Right renal pelvis (tissue), 4 donors: ENCODE data around the gene DIP2B. TPM values are rescaled to one million over a fixed set of nuclear protein-coding genes. Genes with fewer than 3 reads are reported as not detected.
A peak's percentile ranks its signal among the peaks of the same experiment; 100 is the strongest.
"Not testable (repeated sequence)": the region's sequence is repeated elsewhere in the genome, so short reads cannot be mapped to it uniquely, and the experiment has no call there.

Experiments
- DNase-seq, 4 donors: peaks; one replicate each; pipeline ENCODE4 v3.0.0-alpha.2; 2013; ENCODE audit warnings: low read depth in 4 of 4, low spot score in 3 of 4, missing footprints in 1 of 4
- polyA plus RNA-seq, 4 donors: library from polyadenylated mRNA; unstranded; fragments of 120-200 nt; gene quantifications; one replicate each; pipeline ENCODE4 v1.2.1, GENCODE V29; 2013; ENCODE audit not compliant: insufficient read length in 4 of 4

Gene DIP2B
- polyA plus RNA-seq, 4 donors = 23.4 to 25.5 (median 24.9) TPM

GRCh38 chr12:50751948-50752721, 247.3 kb downstream of the DIP2B start:
- DNase-seq = no peak

GRCh38 chr12:50753232-50753769, 248.5 kb downstream of the DIP2B start:
- no peak for DNase-seq

GRCh38 chr12:50763639-50764285, 259.0 kb downstream of the DIP2B start, which contains the start of gene ATF1:
TSS of gene ATF1 (plus strand) at chr12:50764101. CDS start at chr12:50780146, 16,045 bp downstream.
- DNase-seq = peak; percentile 78 to 88 (median 82)

- DNase-seq = peak in 3 of 4 donors; percentile 19 to 34 (median 22)
Observed at GRCh38 chr12:50764286-50765094, 259.7 kb downstream of the DIP2B start.

GRCh38 chr12:50765095-50765911, 260.5 kb downstream of the DIP2B start:
- DNase-seq = peak in 2 of 4 donors; percentile 28 to 44

- DNase-seq = no peak
Observed at GRCh38 chr12:50768391-50768790, 263.6 kb downstream of the DIP2B start.

GRCh38 chr12:50768813-50769212, 264.0 kb downstream of the DIP2B start:
- not testable (repeated sequence) for DNase-seq

GRCh38 chr12:50771409-50771808, 266.6 kb downstream of the DIP2B start:
- DNase-seq = no peak

- DNase-seq = no peak
Observed at GRCh38 chr12:50772470-50772869, 267.7 kb downstream of the DIP2B start.

- DNase-seq = no peak
Observed at GRCh38 chr12:50772877-50773276, 268.1 kb downstream of the DIP2B start.

- DNase-seq = no peak
Observed at GRCh38 chr12:50775251-50775650, 270.5 kb downstream of the DIP2B start.

- no peak for DNase-seq
Observed at GRCh38 chr12:50776749-50777728, 272.3 kb downstream of the DIP2B start.

- DNase-seq = no peak
Observed at GRCh38 chr12:50778663-50779590, 274.1 kb downstream of the DIP2B start.

GRCh38 chr12:50780013-50780412, 275.2 kb downstream of the DIP2B start:
- DNase-seq = no peak

GRCh38 chr12:50784501-50784900, 279.7 kb downstream of the DIP2B start:
- DNase-seq = no peak

- no peak for DNase-seq
Observed at GRCh38 chr12:50785406-50786001, 280.7 kb downstream of the DIP2B start.

GRCh38 chr12:50786498-50787231, 281.9 kb downstream of the DIP2B start:
- no peak for DNase-seq
